Colonic mucosa (tissue), 4 donors: ENCODE data around the gene THBS2. TPM values are rescaled to one million over a fixed set of nuclear protein-coding genes. Genes with fewer than 3 reads are reported as not detected.
"Not testable (repeated sequence)": the region's sequence is repeated elsewhere in the genome, so short reads cannot be mapped to it uniquely, and the experiment has no call there.

Experiments used
- DNase-seq: peaks from one replicate; pipeline ENCODE4 v3.0.0-alpha.2; 2020
- H3K27ac ChIP-seq: fragments of 200-600 bp; one replicate; pipeline ENCODE4 v1.8.0; 2021
- H3K27me3 ChIP-seq: fragments of 200-600 bp; one replicate; pipeline ENCODE4 v1.8.0; 2021
- H3K36me3 ChIP-seq: fragments of 200-600 bp; one replicate; pipeline ENCODE4 v1.8.0; 2021
- H3K4me1 ChIP-seq: fragments of 200-600 bp; one replicate; pipeline ENCODE4 v1.8.0; 2021; ENCODE audit warnings: mild to moderate bottlenecking
- H3K4me3 ChIP-seq: fragments of 200-600 bp; one replicate; pipeline ENCODE4 v1.8.0; 2021
- H3K9ac ChIP-seq, 2 donors: one replicate each; pipeline ENCODE4 v1.7.0; 2013; ENCODE audit warnings: control low read depth in 2 of 2, low read depth in 2 of 2, low read length in 2 of 2
- H3K9me3 ChIP-seq: fragments of 200-600 bp; one replicate; pipeline ENCODE4 v1.8.0; 2021
- CTCF ChIP-seq: fragments of 200-600 bp; IDR thresholded peaks from one replicate; pipeline ENCODE4 v1.8.0; 2022; ENCODE audit warnings: antibody characterized with exemption, mild to moderate bottlenecking
- intact Hi-C: fragments of 100-400 bp; cut with DNase I; formaldehyde crosslinking; loops from one replicate; pipeline ENCODE4 v1.14.1; 2022
- total RNA-seq, 2 donors: library from RNA; stranded (reverse); fragmentation: NEBNext Ultra II Directional in 1 of 2; extraction: Animal tissue kit (Norgen Biotek cat#: 25700) in 1 of 2; gene quantifications; one replicate each; pipeline ENCODE4 v1.2.1, GENCODE V29; 2021
- donor health status: healthy.
- donor health status: DM: no; HTN: no; CAD: no.
- donor health status: DM: no; HTN: no; CAD: no.

The THBS2 gene
- total RNA-seq, 2 donors from 2014 or later = 1.9 to 5.3 TPM

- H3K27ac ChIP-seq = no peak overlapping the region
- intact Hi-C loops = no loop called here
Observed at GRCh38 chr6:169266746-169267591, 13.3 kb upstream of the THBS2 start.

DNA sequence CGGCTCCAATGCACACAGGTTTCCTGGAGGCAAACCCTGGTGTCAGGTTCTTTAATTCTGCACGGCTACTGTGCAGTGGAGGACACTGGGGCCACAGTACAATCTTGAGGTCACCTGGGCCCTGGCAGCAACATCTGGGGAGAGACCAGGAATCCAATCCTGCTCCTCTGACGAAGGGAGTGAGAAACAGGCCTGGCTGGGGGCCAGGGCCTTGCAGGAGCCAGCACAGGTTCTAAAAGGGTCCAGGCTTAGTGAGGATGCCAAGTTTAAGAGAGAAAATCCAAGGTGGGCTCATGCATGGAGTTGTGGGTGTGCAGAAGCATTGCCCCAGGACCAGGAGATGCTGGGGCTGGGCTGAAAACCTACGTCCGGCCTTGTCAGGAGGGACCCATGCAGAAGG is 12.6 kb upstream of the THBS2 start:
- Histone ChIP-seq H3K9me3 (no peaks in the 10 kb centered on the region), H3K4me1 (no peaks in the 10 kb centered on the region), H3K27ac (no peak overlapping the region), H3K4me3 (no peak overlapping the region), H3K27me3 (no peaks in the 10 kb centered on the region), H3K36me3 (no peaks in the 10 kb centered on the region), H3K9ac (no peak overlapping the region)
- no peak for TF ChIP-seq CTCF
- intact Hi-C loops = no loop called here
- DNase-seq = no peak

More at GRCh38 chr6:169266746-169267591, 13.3 kb upstream of the THBS2 start:
- DNase-seq = no peak
- Histone ChIP-seq H3K4me3 (no peak overlapping the region), H3K36me3 (no peaks in the 10 kb centered on the region), H3K9ac (no peak overlapping the region), H3K27me3 (no peaks in the 10 kb centered on the region), H3K4me1 (no peaks in the 10 kb centered on the region), H3K9me3 (no peaks in the 10 kb centered on the region)
- no peak for TF ChIP-seq CTCF

GRCh38 chr6:169265486-169266131 is 12.0 kb upstream of the THBS2 start:
- H3K9me3 ChIP-seq = no peaks in the 10 kb centered on the region
- H3K36me3 ChIP-seq = no peaks in the 10 kb centered on the region
- DNase-seq = no peak
- H3K9ac ChIP-seq = no peak overlapping the region
- intact Hi-C loops = no loop called here
- no peaks in the 10 kb centered on the region for H3K27me3 ChIP-seq
- H3K27ac ChIP-seq = no peak overlapping the region
- no peak overlapping the region for H3K4me3 ChIP-seq
- no peaks in the 10 kb centered on the region for H3K4me1 ChIP-seq
- TF ChIP-seq CTCF = no peak

GRCh38 chr6:169263836-169264608 is 10.4 kb upstream of the THBS2 start:
- intact Hi-C loops = no loop called here
- TF ChIP-seq CTCF = no peak
- no peak overlapping the region for H3K9ac ChIP-seq

DNA sequence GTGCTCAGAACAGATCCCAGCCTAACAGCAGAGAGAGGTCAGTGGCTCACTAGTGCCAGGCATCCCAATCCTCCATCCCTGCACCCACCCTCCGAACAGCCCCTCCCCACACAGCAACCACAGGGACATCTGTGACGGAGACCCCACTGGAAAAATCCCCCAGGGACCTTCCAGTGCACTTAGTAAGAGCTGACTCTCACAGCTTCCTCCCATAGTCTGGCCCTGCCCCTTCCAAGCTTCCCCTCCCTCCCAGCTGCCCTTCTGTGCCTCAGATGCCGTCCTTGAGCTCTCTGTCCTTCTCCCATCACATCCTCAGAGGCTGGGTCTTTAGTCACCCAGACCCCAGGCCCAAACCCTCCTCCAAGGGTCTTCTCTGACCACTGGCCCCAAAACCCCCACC is 9.7 kb upstream of the THBS2 start:
- DNase-seq = no peak
- no peak overlapping the region for H3K9ac ChIP-seq
- intact Hi-C loops = no loop called here
- H3K4me3 ChIP-seq = no peak overlapping the region
- no peaks in the 10 kb centered on the region for H3K9me3 ChIP-seq
- TF ChIP-seq CTCF = no peak
- H3K4me1 ChIP-seq = no peaks in the 10 kb centered on the region
- H3K36me3 ChIP-seq = no peaks in the 10 kb centered on the region
- no peaks in the 10 kb centered on the region for H3K27me3 ChIP-seq
- no peak overlapping the region for H3K27ac ChIP-seq

More at GRCh38 chr6:169263836-169264608, 10.4 kb upstream of the THBS2 start:
- Histone ChIP-seq H3K4me3 (no peak overlapping the region), H3K27ac (no peak overlapping the region), H3K9me3 (no peaks in the 10 kb centered on the region), H3K4me1 (no peaks in the 10 kb centered on the region), H3K36me3 (no peaks in the 10 kb centered on the region), H3K27me3 (no peaks in the 10 kb centered on the region)
- no peak for DNase-seq

DNA sequence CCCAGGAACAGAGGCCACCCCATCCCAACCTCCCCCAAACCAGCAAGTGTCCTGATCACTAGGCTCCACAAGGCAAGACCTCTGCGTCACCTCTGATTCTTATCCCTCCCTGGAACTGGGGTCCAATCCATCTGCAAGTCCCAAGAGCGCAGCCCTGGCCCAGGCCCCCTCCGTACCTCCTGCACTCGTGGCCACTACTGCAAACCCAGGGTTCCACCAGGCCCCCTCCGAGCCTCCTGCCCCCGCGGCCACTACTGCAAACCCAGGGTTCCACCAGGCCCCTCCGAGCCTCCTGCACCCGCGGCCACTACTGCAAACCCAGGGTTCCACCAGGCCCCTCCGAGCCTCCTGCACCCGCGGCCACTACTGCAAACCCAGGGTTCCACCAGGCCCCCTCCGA is 9.0 kb upstream of the THBS2 start:
- H3K4me3 ChIP-seq, H3K27me3 ChIP-seq, H3K27ac ChIP-seq, H3K9ac ChIP-seq, H3K36me3 ChIP-seq, DNase-seq, H3K9me3 ChIP-seq, intact Hi-C loops, H3K4me1 ChIP-seq: not testable (repeated sequence)
